Skin epidermis (tissue), 12 donors: Measurements from ENCODE around the gene ZBTB12.

Experiments used
- H3K27ac ChIP-seq, 21 experiments: fragments of 200-600 bp; sonication (generic) in 11 of 21; one replicate each; pipeline ENCODE4 v1.5.0; 2020; ENCODE audit warnings: mild to moderate bottlenecking in 3 of 21, inconsistent platforms in 2 of 21, moderate library complexity in 2 of 21
- H3K4me3 ChIP-seq, 7 experiments: fragments of 200-600 bp; sonication (generic) in 2 of 7; one replicate each; pipeline ENCODE4 v1.5.0; 2020; ENCODE audit warnings: inconsistent platforms in 2 of 7, mild to moderate bottlenecking in 2 of 7, moderate library complexity in 1 of 7

The ZBTB12 gene

DNA sequence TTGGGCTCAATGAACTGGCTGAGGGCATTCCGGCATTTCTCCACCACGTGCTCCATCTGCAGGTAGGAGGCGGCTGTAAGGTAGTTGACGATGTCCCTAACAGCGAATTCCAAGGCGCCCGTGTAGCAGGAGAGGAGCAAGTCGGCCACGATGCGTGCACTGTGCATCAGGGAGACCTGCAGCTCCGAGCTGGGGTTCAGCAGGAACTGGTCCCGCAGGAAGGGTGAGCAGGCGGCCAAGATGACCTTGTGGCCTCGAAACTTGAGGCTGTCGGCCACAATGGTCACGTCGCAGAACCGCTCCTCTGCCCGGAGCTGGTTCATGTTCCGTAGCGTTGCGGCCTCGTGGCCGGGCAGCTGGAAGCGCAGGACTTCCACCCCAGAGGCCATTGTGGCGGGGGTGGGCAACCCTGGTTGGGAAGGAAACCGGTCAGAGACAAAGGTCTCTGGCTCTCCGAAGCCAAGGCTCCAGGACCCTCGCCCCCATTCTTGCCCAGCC is 920 bp downstream of the ZBTB12 start:
- Histone ChIP-seq H3K4me3 (peak overlapping the region; percentile 45 to 67 (median 57)), H3K27ac (peak overlapping the region in 17 of 21 experiments; percentile 37 to 91 (median 80))

DNA sequence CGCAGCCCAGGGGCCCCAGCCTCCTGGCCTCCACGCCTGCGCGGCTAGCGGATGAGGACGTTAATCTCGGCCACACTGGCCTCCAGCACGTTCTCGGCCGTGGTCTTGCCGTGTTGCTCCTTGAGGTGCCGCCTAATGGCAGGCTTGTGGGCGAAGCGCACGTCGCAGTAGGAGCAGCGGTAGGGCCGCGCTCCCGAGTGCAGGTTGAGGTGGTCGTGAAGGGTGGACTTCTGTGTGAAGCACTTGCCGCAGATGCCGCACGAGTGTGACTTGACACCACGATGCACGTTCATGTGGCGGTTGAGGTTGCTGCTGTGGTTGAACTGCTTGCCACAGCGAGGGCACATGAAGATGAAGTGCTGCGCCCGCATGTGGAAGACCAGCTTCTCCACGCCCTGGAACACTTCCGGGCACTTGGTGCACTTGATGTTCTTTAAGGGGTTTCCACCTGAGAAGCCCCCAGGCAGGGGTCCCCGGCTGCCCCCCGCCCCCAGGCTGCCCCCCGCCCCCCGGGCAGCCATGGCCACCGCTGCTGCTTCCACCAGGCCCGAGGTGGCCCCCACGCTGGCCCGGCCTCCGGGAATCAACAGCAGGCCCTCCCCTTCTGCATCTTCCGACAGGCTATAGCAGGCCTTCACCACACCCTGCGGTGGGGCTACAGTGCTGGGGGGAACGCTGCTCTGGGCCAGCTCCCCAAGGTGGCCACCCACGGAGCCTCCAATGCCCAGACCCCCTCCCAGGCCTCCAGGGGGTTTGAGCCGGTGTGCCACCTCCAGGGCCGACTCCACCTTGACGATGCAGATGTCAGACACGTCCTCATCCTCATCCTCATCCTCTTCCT is 1.8 kb downstream of the ZBTB12 start:
- no peak overlapping the region for H3K4me3 ChIP-seq
- peak overlapping the region in 2 of 21 experiments; percentile 17 to 37 for H3K27ac ChIP-seq

DNA sequence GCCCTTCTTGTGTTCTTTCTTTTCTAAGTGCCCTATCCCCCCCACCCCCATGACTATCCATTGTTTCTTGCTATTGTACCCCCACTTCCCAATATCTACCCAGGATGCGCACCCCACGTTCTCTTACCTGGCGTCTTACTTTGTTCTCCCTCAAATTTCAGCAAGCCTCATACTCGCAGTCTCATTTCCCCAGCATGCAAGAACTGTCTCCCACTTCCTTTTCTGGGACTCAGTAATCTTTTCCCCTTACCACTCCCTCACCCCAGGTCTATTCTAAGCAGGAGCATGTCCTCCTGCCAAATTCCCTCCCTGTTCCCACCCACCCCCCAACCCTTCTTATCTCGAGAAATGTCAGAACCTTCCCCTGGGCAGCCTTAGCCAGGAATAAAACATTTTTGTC is 2.7 kb downstream of the ZBTB12 start:
- no peak overlapping the region for H3K27ac ChIP-seq
- no peak overlapping the region for H3K4me3 ChIP-seq

DNA sequence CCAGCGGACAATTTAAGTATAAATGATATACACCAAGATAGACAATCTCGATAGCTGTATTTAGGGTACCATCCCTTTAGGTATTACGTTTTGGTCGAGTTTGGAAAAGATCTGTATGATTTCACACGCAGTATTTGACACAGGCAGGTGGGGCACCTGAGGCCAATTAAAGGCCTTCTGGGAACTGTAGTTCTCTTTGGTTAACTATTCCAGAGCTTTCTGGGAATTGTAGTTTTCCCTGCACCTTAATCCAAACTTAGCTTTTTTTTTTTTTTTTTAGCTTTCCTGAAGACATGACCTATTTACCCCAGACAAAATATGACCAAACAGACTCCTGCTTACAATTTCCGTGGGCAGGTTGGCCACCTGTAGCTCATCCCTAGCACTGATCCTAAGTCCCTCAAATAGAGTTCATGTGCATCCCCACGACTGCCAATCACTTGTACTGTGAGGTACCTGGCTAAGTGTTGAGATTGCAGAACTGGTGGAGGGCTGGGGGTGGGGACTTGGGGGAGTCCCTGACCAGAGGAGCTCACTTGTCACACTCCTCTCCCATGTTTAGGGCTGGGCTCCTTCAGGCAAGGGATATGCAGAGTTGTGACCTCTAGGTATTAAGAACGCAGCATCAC is 3.4 kb downstream of the ZBTB12 start:
- Histone ChIP-seq H3K27ac (peak overlapping the region in 20 of 21 experiments; percentile 2 to 94 (median 84)), H3K4me3 (peak overlapping the region; percentile 67 to 96 (median 93))

DNA sequence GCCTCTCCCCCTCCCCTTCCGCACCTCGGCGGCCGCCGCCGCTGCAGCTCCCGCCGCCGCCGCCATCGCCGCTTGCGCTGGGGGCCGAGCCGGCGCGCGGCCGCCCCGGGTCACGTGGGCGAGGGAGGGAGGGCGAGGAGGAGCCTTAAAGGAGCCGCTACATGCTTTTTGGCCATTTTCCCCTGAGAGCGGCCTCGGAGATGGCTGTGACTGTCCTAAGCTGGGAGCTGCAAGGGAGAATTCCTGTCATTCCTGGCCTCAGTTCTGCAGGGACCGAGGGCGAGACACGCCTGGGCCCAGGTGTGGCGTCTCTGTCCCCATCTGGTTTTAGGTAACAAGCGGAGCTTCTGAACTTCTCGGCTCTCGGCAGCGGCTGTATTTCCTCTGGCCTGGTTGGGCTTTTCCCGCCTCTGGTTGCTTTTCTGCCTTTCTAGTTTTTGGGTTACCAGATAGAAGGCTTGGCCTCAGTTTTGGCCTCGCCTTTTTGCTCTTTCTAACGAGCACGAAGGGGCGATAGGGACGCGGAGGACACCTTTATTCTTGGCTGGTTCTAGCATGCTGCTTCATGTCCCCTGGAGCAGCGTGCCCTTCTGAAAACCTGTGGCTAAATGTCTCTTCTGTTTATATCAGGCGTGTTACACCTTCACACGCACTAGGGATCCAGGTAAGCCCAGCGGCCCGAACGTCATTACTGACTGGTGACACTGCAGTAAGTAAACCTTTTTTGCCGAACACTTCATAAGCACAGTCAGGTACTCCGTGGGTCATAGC is 4.1 kb downstream of the ZBTB12 start, which contains the start of gene EHMT2:
TSS of gene EHMT2 (minus strand) at position 87 of the 771 bp plus-strand sequence. CDS start at position 66, 21 bp downstream.
- peak within 1 kb of the TSS; percentile 48 to 94 (median 84) for H3K27ac ChIP-seq
- H3K4me3 ChIP-seq, result peak within 1 kb of the TSS; percentile 67 to 96 (median 93)

DNA sequence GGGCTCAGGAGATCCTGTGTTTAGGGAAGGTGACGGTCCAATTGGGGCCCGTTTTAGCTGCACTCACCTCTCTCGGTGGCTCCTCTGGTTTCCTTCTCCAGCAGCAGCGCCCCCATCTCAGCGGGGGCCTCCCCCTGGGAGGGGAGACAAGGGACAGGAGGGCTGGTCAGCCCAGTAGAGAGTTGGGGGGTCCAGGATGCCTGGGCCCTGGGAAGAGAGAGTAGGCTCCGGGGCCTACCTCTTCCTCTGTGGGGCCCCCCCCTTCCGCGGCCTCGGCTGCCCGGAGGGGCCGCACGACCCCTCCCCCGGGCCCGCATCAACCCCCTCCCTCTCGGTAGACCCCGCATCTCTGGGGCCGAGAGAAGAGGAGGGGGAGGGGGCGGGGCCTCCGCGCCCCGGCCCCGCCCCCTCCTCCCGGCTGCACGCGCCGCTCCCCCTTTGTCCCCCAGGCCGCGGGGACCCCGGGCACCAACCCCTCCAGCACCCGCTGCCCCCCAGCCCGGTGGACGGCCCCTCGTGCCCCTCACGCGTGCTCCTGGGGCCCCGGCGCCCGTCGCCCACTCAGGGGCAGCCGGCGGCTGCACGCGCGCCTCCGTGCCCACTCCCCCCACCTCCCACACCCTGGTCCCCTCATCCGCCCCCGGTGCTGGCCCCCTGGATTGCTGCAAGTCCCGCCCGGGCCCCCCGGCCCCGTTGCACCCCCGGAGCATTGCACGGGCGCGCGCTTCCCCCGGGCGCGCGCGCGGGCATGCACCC is 4.9 kb downstream of the ZBTB12 start:
- H3K4me3 ChIP-seq, result peak overlapping the region; percentile 67 to 96 (median 93)
- H3K27ac ChIP-seq, result peak overlapping the region; percentile 36 to 94 (median 83)

DNA sequence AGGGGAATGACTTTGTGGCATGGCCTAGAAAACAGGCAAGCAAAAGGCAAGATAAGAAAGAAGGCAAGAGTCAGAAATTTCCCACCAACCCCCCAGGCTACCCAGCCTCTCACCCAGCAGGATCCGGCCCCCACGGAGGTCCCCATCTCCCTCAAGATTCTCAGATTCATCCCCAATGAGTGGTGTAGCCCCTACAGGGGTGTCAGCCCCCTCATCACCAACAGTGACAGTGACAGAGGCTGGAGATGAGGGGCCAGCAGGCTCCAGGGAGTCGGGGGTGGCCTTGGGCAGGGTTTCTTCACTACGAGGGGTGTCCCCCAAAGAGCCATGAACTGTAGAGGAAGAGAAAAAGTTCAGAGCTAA is 5.4 kb downstream of the ZBTB12 start:
- Histone ChIP-seq H3K27ac (peak overlapping the region in 20 of 21 experiments; percentile 36 to 94 (median 84)), H3K4me3 (peak overlapping the region; percentile 67 to 96 (median 93))

DNA sequence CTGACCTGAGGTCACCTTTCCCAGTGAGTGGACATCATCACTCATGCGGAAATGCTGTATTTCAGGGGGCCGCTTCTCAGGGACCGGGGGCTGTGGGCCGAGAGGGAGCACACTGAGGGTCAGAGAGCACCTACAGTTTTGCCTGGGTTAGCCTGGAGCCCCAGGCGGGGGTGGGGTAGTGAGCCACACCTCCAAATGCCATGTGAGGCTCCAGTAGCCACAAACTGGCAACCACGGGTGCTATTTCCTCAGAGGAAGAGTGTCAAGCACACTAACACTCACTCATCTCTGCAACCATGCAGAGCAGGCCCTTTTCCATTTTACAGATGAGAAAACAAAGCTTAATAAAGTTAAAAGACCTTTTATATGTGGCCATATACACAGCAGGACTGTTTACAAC is 9.1 kb downstream of the ZBTB12 start:
- no peak overlapping the region for H3K27ac ChIP-seq

DNA sequence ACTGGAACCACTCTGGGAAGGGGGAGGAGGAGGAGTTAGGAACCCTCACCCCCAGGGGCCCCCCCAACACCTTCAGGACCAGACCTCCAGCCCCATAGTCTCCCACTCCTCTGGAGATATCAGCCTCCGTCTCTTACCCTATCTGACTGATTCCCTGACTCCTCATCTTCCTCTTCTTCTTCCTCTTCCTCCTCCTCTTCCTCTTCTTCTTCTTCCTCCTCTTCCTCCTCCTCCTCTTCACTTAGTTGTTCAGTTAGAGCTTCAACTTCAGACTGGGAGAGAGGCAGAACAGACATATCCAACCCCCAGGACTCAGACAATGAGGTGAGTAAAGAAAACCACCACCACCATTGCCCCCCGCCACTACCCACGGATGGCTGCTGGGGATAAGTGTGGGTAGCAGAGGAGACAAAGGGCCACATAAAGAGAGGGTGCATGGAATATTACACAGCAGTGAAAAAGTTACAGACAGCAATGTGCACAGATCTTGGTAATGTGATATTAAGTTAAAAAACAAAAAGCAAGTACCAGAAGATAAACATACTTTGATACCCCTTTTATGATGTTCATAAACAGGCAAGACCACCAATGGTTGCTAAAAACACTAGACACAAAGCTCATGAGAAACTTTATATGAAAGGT is 12.4 kb downstream of the ZBTB12 start:
- Histone ChIP-seq H3K27ac (no peak overlapping the region), H3K4me3 (no peak overlapping the region)

More for the DNA sequence above, 9.1 kb downstream of the ZBTB12 start:
- H3K4me3 ChIP-seq, result no peak overlapping the region

DNA sequence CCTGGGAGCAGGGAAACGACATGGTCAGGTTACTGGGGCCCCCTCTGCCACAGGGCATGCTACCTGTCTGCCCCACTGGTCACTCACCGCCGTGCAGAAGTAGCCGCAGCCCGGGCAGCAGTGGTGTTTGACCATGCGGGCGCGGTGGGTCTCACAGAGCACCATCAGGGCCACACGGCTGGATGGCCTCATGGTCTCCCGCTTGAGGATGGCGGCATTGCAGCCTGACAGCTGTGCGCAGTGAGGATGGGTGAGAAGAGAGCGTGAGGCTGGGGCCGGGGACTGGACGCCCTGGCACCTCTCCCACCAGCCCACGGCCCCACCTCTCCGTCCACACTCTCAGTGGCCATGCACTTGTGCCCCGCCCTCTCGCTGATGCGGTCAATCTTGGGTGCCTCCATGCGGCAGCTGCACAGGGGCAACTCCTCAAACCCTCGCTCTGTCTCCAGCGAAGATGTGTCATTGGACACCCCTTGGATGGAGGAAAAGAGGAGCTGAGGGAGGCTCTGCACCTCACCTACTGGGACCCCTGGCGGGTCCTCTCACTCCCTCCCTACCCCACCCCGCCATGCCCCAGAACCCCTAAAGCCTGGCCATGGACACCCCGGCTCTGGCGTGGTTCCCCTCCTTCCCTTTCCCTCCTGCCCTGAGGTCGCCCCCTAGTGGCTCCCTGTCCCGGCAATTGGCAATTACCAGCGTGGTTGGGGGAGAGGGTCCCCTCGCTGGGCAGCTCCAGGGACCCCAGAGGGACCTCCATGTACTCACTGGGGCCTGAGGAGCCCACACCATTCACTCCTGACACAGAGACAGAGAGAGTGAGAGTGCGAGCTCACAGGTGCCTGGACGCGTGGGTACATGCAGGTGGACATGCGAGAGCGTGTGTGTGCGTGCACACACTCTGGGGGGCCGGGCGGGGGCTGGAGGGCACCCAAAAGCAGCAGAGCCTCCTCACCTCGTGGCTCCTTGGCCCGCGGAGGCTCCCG is 13.3 kb downstream of the ZBTB12 start:
- H3K4me3 ChIP-seq, result no peak overlapping the region
- no peak overlapping the region for H3K27ac ChIP-seq

DNA sequence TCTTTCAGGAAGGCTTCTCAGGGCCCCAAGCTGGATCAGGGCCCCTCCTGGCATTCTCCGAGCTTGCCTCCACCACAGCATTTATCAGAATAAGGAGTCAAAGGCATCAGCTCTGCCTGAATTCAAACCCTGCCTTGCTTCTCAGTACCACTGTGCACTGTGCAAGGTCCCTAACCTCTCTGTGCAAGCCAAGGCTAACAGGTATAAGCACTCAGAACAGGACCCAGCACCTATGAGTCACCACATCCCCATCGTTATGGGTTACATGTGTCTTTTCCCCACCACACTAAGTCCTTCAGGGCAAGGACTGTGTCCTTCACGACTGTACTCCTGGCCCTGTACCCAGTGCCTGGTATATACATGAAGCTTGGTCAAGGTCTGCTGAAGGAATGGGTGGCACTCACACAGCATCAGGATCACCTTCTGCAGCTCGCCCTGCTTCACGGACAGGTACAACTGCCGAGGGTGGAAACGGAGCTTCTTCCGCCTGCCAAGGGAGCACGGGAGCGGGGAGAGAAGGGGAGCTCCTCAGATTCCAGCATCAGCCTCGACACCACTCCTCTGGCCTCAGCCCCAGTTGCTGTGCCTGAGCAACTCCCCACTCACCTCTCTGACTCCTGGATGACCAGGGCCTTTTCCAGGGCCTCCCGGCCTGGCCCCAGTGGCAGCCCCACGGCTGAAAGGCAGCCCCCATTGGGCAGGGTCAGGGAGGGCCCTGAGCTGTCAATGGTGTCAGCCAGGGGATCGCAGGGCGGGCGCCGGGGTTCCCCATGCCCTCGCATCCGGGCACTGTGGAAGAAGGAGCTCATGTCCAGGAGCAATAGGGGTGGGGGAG is 14.5 kb downstream of the ZBTB12 start:
- Histone ChIP-seq H3K4me3 (no peak overlapping the region), H3K27ac (no peak overlapping the region)

DNA sequence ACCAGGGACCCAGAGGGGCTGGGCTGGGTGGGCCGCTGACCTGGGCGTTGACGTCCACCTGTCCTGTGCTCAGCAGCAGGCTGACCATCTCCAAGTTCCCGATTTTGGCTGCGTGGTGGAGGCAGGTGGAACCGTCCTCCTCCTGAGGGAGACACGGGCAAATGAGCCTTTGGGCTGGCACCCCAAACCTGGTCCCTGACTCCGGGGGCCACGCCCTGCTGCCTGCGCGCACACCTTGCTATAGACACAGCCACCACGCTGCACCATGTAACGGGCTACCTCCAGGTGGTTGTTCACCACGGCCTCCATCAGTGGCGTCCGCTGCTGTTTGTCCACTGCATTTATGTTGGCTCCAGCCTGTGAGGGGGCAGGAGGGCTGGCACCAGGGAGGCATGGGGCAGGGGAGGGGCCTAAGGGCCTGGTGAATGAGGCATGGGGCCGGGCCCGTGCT is 15.3 kb downstream of the ZBTB12 start:
- Histone ChIP-seq H3K27ac (no peak overlapping the region), H3K4me3 (no peak overlapping the region)

DNA sequence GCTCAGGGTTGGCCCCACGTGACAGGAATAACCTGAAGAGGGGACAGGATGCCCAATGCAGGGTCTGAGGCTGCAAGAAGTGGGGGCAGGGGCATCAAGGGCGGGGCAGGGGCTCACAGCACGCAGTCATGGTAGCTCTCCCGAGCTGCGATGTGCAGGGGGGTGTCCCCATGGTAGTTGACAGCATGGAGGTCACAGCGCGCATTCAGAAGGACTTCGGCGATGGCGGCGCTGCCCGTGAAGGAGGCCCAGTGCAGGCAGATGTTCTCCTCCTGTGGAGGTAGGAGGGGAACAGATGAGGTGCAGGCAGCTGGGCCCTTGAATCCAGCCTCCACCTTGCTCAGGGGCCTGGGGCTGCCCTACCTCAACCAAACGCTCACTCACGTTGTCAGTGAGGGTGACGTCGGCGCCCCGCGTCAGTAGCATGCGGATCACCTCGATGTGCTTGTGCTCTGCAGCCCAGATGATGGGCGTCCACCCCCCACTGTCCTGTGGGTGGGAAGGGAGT is 17.3 kb downstream of the ZBTB12 start:
- H3K27ac ChIP-seq, result no peak overlapping the region
- no peak overlapping the region for H3K4me3 ChIP-seq

DNA sequence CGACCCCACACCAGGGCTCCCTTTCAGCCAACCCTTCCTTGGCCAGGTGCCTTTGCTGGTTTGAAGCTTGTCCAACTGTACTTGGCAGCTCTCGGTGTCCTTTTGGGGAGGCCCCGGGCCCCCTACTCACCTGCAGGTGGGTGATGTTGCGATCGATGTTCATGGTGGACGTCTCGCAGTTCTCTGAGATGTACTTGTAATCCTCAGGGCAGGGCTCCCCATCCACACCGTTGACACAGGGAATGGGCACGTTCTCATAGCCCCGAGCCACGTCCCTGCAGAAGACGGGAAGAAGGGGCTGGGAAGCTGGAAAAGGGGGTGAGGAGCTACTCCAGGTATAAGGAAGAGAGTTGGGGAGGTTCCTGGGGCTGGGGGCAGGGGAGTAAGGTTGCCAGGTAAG is 18.2 kb downstream of the ZBTB12 start:
- Histone ChIP-seq H3K27ac (no peak overlapping the region), H3K4me3 (no peak overlapping the region)

DNA sequence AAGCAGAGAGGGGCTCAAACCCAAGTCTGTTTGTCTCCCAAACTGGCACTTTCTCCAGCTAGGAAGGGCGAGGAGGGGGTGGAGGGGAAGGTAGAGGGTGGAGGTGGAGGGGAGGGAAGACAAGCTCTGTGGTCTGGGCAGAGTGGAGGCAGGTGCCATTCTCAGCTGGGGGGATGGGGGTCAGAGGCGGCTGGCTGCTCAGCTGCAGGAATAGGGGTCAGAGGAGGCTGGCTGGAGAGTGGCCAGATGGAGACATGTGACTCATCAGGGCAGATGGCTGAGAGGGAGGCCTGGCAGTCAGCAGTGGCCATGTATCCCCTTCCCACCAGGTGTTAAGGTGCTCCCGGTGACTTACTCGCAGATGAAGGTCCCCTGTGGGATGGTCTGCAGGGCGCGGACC is 19.5 kb downstream of the ZBTB12 start:
- Histone ChIP-seq H3K27ac (no peak overlapping the region), H3K4me3 (no peak overlapping the region)

DNA sequence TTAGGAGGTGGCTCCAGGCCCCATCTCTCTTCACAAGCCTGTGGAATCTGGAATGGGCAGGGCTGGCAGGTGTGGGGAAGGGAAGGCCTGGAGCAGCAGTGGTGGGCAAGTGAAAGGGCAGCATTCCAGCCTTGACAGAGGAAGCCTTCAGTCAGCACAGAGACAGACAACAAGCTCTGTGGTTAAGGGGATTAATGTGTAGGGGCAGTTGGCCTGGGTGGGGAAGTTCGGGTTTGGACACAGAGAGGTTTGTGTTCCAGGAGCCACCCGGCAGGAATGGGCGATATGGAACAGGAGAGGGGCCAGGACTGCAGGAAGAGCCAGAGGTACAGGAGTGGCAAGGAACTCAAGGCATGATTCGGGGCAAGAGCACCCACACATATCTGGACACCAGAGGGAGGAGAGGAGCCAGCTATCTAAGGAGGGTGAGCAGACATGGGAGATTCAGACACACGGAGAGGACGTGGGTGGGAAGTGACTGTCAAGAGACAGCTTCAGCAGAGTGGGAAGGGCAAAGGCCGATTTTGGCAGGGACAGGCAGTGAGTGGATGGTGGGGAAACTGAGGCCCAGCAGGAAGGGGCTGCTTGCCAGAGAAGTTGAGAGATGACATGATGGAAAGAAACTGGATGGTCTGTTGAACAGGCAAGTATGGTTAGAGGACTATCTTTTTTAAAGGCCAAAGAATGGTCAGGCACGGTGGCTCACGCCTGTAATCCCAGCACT is 20.6 kb downstream of the ZBTB12 start:
- Histone ChIP-seq H3K4me3 (no peak overlapping the region), H3K27ac (no peak overlapping the region)
